ENCODE measurements around the gene CFL1.

DNA sequence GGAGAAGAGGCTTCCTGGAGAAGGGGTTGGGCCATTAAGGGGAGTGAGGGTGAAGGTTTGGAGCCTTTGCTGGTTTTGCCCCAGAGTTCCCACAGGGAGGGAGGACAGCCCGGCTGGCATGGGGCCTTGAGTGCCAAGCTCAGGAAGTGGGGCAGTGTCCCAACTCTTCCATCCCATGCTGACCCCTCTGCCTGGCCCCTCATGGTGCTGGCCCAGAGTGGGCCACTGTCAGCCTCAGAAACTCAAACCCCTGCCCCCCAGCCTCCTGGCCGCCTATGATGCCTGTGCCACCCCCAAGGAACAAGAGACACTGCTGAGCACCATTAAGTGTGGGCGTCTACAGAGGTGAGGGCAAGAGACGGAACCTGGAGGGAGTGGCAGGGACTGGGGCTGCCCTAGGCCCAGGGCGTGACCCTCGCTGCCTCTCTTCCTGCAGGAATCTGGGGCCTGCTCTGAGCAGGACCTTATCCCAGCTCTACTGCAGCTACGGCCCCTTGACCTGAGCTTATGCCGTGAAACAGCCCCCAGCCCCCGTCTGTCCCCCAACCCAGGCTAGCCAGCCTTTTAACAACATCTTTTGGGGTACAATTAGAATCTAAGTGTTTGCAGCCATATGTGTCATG, 7.7 kb upstream of the CFL1 start:
- no peak for TF ChIP-seq CTCF (conservative IDR thresholded peaks at IDR 0.05 in 1 of 2, IDR thresholded peaks at IDR 0.05 in 1 of 2; ENCODE audit: extremely low read depth in 1 of 2, insufficient read depth in 1 of 2, low read depth in 1 of 2, low read length in 2 of 2)
- no peak for TF ChIP-seq EZH2 (IDR thresholded peaks at IDR 0.05; ENCODE audit: borderline replicate concordance, low read length)
